ENCODE data around the gene DELE1.
A peak's percentile ranks its signal among the peaks of the same experiment; 100 is the strongest.
"Not testable (repeated sequence)": the region's sequence is repeated elsewhere in the genome, so short reads cannot be mapped to it uniquely, and the experiment has no call there.

Gene DELE1

GRCh38 chr5:141906972-141907371 is 16.7 kb upstream of the DELE1 start:
- Mint-ChIP-seq H3K27ac (no peak overlapping the region), H3K4me3 (no peak overlapping the region), H3K27me3 (peaks cover 7 to 23% of the 10 kb centered on the region in 2 donors), H3K36me3 (peaks cover 0 to 1% of the 10 kb centered on the region in 2 donors), H3K9me3 (no peaks in the 10 kb centered on the region), H3K4me1 (peaks cover 0 to 2% of the 10 kb centered on the region in 2 donors)
- DNase-seq, result no peak
- ATAC-seq (replicated peaks), result no peak

- Mint-ChIP-seq H3K9me3 (no peaks in the 10 kb centered on the region), H3K4me3 (no peak overlapping the region), H3K27me3 (peaks cover 7 to 21% of the 10 kb centered on the region in 2 donors), H3K27ac (no peak overlapping the region), H3K4me1 (peaks cover 8 to 10% of the 10 kb centered on the region in 2 donors), H3K36me3 (peaks cover 0 to 1% of the 10 kb centered on the region in 2 donors)
- DNase-seq (no peak), ATAC-seq (replicated peaks) (no peak)
These were observed 14.9 kb upstream of the DELE1 start for GRCh38 chr5:141908796-141909195.

GRCh38 chr5:141909212-141909611 is 14.5 kb upstream of the DELE1 start:
- peaks cover 0 to 1% of the 10 kb centered on the region in 2 donors for H3K36me3 Mint-ChIP-seq
- DNase-seq (no peak), ATAC-seq (replicated peaks) (no peak)
- H3K4me3 Mint-ChIP-seq, result no peak overlapping the region
- peaks cover 9 to 10% of the 10 kb centered on the region in 2 donors for H3K4me1 Mint-ChIP-seq
- no peaks in the 10 kb centered on the region for H3K9me3 Mint-ChIP-seq
- no peak overlapping the region for H3K27ac Mint-ChIP-seq
- H3K27me3 Mint-ChIP-seq, result peaks cover 7 to 21% of the 10 kb centered on the region in 2 donors

GRCh38 chr5:141910271-141910673 is 13.4 kb upstream of the DELE1 start:
- H3K27me3 Mint-ChIP-seq, result peaks cover 7 to 21% of the 10 kb centered on the region in 2 donors
- DNase-seq (no peak), ATAC-seq (replicated peaks) (no peak)
- no peak overlapping the region for H3K27ac Mint-ChIP-seq
- no peaks in the 10 kb centered on the region for H3K9me3 Mint-ChIP-seq
- H3K4me1 Mint-ChIP-seq, result peaks cover 9 to 13% of the 10 kb centered on the region in 2 donors
- H3K4me3 Mint-ChIP-seq, result no peak overlapping the region
- peaks cover 0 to 1% of the 10 kb centered on the region in 2 donors for H3K36me3 Mint-ChIP-seq

- Mint-ChIP-seq H3K36me3 (no peaks in the 10 kb centered on the region), H3K4me3 (peak overlapping the region; percentile 66 to 70), H3K4me1 (peaks cover 19% of the 10 kb centered on the region in 2 donors), H3K9me3 (no peaks in the 10 kb centered on the region), H3K27me3 (peaks cover 7 to 27% of the 10 kb centered on the region in 2 donors), H3K27ac (no peak overlapping the region)
- no peak for DNase-seq
- peak; percentile 53 to 60 for ATAC-seq (replicated peaks)
These were observed 10.0 kb upstream of the DELE1 start for GRCh38 chr5:141913560-141914198.

GRCh38 chr5:141914199-141914743 is 9.4 kb upstream of the DELE1 start:
- DNase-seq, result peak; percentile 24
- Mint-ChIP-seq H3K4me1 (peaks cover 20% of the 10 kb centered on the region in 2 donors), H3K4me3 (peak overlapping the region in 1 of 2 donors; percentile 66), H3K9me3 (no peaks in the 10 kb centered on the region), H3K36me3 (no peaks in the 10 kb centered on the region), H3K27me3 (peaks cover 7 to 27% of the 10 kb centered on the region in 2 donors), H3K27ac (no peak overlapping the region)
- peak; percentile 79 to 82 for ATAC-seq (replicated peaks)

- Mint-ChIP-seq H3K4me3 (peak overlapping the region; percentile 66 to 69), H3K36me3 (no peaks in the 10 kb centered on the region), H3K27me3 (peaks cover 7 to 27% of the 10 kb centered on the region in 2 donors), H3K4me1 (peaks cover 25 to 26% of the 10 kb centered on the region in 2 donors), H3K27ac (no peak overlapping the region), H3K9me3 (no peaks in the 10 kb centered on the region)
- DNase-seq (no peak), ATAC-seq (replicated peaks) (no peak)
These were observed 8.9 kb upstream of the DELE1 start for GRCh38 chr5:141914797-141915196.

- no peak for DNase-seq
- peak; percentile 19 to 55 for ATAC-seq (replicated peaks)
- Mint-ChIP-seq H3K4me3 (no peak overlapping the region), H3K27ac (no peak overlapping the region), H3K4me1 (peaks cover 26% of the 10 kb centered on the region in 2 donors), H3K27me3 (peaks cover 0 to 21% of the 10 kb centered on the region in 2 donors), H3K36me3 (no peaks in the 10 kb centered on the region), H3K9me3 (no peaks in the 10 kb centered on the region)
These were observed 7.8 kb upstream of the DELE1 start for GRCh38 chr5:141915881-141916336.

GRCh38 chr5:141916522-141916921 is 7.1 kb upstream of the DELE1 start:
- H3K27ac Mint-ChIP-seq, result no peak overlapping the region
- DNase-seq (no peak), ATAC-seq (replicated peaks) (peak; percentile 46 to 47)
- peaks cover 0 to 20% of the 10 kb centered on the region in 2 donors for H3K27me3 Mint-ChIP-seq
- H3K4me1 Mint-ChIP-seq, result peaks cover 26% of the 10 kb centered on the region in 2 donors
- H3K4me3 Mint-ChIP-seq, result no peak overlapping the region
- H3K9me3 Mint-ChIP-seq, result no peaks in the 10 kb centered on the region
- peaks cover 0 to 4% of the 10 kb centered on the region in 2 donors for H3K36me3 Mint-ChIP-seq

- no peak for ATAC-seq (replicated peaks)
- H3K36me3 Mint-ChIP-seq, result peaks cover 0 to 4% of the 10 kb centered on the region in 2 donors
- peaks cover 0 to 13% of the 10 kb centered on the region in 2 donors for H3K27me3 Mint-ChIP-seq
- H3K27ac Mint-ChIP-seq, result no peak overlapping the region
- H3K4me3 Mint-ChIP-seq, result no peak overlapping the region
- no peaks in the 10 kb centered on the region for H3K9me3 Mint-ChIP-seq
- DNase-seq, result no peak
- H3K4me1 Mint-ChIP-seq, result peaks cover 26 to 27% of the 10 kb centered on the region in 2 donors
These were observed 5.9 kb upstream of the DELE1 start for GRCh38 chr5:141917760-141918159.

GRCh38 chr5:141919218-141920119 is 4.2 kb upstream of the DELE1 start:
- Mint-ChIP-seq H3K4me1 (peaks cover 23 to 30% of the 10 kb centered on the region in 2 donors), H3K36me3 (peaks cover 3 to 9% of the 10 kb centered on the region in 2 donors), H3K27ac (no peak overlapping the region), H3K4me3 (no peak overlapping the region), H3K27me3 (peaks cover 0 to 6% of the 10 kb centered on the region in 2 donors), H3K9me3 (peaks cover 0 to 1% of the 10 kb centered on the region in 2 donors)
- ATAC-seq (replicated peaks) (no peak), DNase-seq (no peak)

GRCh38 chr5:141920771-141921170 is 2.9 kb upstream of the DELE1 start:
- H3K27ac Mint-ChIP-seq, result no peak overlapping the region
- no peak overlapping the region for H3K4me3 Mint-ChIP-seq
- H3K36me3 Mint-ChIP-seq, result peaks cover 8 to 14% of the 10 kb centered on the region in 2 donors
- H3K9me3 Mint-ChIP-seq, result peaks cover 0 to 1% of the 10 kb centered on the region in 2 donors
- peaks cover 0 to 6% of the 10 kb centered on the region in 2 donors for H3K27me3 Mint-ChIP-seq
- peaks cover 22 to 38% of the 10 kb centered on the region in 2 donors for H3K4me1 Mint-ChIP-seq
- no peak for DNase-seq
- ATAC-seq (replicated peaks), result no peak

- H3K4me3 Mint-ChIP-seq, result peak overlapping the region; percentile 88 to 95
- not testable (repeated sequence) for H3K27me3 Mint-ChIP-seq, H3K9me3 Mint-ChIP-seq, DNase-seq
- H3K4me1 Mint-ChIP-seq, result peaks cover 18 to 34% of the 10 kb centered on the region in 2 donors
- peak; percentile 22 to 25 for ATAC-seq (replicated peaks)
- peak overlapping the region; percentile 97 for H3K27ac Mint-ChIP-seq
- H3K36me3 Mint-ChIP-seq, result peaks cover 23 to 30% of the 10 kb centered on the region in 2 donors
These were observed 734 bp upstream of the DELE1 start for GRCh38 chr5:141922827-141923447.

- H3K27me3 Mint-ChIP-seq, result no peaks in the 10 kb centered on the region
- H3K36me3 Mint-ChIP-seq, result peaks cover 43 to 46% of the 10 kb centered on the region in 2 donors
- no peak overlapping the region for H3K4me3 Mint-ChIP-seq
- ATAC-seq (replicated peaks) (no peak), DNase-seq (no peak)
- peaks cover 0 to 1% of the 10 kb centered on the region in 2 donors for H3K9me3 Mint-ChIP-seq
- no peak overlapping the region for H3K27ac Mint-ChIP-seq
- peaks cover 11 to 27% of the 10 kb centered on the region in 2 donors for H3K4me1 Mint-ChIP-seq
These were observed 2.8 kb downstream of the DELE1 start for GRCh38 chr5:141926434-141926833.
